Hepatocyte (in vitro differentiated cells): ENCODE results near the gene MRPS15.
"Not testable (repeated sequence)": the region's sequence is repeated elsewhere in the genome, so short reads cannot be mapped to it uniquely, and the experiment has no call there.

Source experiments
- EZH2 ChIP-seq: fragments of 200-600 bp; sonication (generic); IDR thresholded peaks from 2 replicates; pipeline ENCODE4 v1.6.1; 2016; ENCODE audit warnings: antibody characterized with exemption, mild to moderate bottlenecking, borderline replicate concordance
- TF ChIP-seq, protein P1 (sequence below): fragments of 200-600 bp; sonication (generic); IDR thresholded peaks from 2 replicates; pipeline ENCODE4 v1.5.1; 2016; ENCODE audit warnings: antibody characterized with exemption, mild to moderate bottlenecking; ENCODE audit not compliant: poor library complexity

DNA sequence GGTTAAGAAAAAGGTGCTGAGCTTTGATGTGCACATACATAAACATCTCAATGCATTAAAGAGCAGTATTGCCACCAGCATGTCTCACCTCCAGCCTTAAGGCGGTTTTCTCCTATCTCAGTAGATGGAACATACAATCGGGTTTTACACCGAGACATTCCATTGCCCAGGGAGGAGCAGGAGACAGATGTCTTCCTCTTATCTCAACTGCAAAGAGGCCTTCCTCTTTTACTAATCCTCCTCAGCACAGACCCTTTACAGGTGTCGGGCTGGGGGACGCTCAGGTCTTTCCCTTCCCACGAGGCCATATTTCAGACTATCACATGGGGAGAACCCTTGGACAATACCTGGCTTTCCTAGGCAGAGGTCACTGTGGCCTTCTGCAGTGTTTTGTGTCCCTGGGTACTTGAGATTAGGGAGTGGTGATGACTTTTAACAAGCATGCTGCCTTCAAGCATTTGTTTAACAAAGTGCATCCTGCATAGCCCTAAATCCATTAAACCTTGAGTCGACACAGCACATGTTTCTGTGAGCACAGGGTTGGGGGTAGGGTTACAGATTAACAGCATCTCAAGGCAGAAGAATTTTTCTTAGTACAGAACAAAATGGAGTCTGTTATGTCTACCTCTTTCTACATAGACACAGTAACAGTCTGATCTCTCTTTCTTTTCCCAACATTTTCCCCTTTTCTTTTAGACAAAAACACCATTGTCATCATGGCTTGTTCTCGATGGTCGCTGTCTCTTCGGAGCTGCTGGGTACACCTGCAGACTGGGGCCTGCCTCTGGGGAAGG is 25.3 kb upstream of the MRPS15 start:
- TF ChIP-seq, protein P1, sequence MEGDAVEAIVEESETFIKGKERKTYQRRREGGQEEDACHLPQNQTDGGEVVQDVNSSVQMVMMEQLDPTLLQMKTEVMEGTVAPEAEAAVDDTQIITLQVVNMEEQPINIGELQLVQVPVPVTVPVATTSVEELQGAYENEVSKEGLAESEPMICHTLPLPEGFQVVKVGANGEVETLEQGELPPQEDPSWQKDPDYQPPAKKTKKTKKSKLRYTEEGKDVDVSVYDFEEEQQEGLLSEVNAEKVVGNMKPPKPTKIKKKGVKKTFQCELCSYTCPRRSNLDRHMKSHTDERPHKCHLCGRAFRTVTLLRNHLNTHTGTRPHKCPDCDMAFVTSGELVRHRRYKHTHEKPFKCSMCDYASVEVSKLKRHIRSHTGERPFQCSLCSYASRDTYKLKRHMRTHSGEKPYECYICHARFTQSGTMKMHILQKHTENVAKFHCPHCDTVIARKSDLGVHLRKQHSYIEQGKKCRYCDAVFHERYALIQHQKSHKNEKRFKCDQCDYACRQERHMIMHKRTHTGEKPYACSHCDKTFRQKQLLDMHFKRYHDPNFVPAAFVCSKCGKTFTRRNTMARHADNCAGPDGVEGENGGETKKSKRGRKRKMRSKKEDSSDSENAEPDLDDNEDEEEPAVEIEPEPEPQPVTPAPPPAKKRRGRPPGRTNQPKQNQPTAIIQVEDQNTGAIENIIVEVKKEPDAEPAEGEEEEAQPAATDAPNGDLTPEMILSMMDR, result not testable (repeated sequence)
- TF ChIP-seq EZH2, result not testable (repeated sequence)
